Measurements from ENCODE around the gene TRIM40.

DNA sequence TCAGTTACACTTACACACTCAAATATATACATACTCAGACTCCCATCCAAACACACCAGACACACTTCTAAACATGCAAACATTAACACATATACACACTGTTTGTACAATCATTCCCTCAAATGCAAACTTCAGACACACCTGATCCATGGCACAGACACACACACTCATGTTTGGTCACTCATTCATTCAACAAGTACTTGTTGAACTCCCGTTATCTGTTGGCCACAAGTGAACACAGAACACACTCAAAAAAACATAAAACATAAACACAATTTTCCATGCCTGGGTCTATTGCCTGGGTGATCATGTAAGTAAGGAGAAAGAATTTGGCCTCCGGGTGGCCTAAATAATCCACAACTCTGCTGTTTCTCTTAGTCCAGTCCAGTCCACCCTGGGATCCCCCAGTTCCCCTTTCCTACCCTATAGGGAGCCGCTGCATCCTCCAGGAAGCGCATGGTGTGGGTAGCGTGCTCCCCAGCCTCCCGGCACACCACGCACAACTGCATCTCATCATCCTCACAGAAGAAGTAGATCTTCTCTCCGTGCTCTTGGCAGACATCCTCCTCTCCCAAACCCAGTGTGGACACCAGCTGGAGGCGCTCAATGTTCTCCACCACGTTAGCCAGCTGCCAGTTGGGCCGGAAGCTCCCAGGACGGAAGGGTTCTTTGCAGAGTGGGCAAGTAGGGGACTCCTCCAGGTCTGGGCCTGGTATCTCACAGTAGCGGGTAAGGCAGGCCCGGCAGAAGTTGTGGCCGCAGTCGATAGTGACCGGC, 24.3 kb downstream of the TRIM40 start:
- TF ChIP-seq, protein P1, sequence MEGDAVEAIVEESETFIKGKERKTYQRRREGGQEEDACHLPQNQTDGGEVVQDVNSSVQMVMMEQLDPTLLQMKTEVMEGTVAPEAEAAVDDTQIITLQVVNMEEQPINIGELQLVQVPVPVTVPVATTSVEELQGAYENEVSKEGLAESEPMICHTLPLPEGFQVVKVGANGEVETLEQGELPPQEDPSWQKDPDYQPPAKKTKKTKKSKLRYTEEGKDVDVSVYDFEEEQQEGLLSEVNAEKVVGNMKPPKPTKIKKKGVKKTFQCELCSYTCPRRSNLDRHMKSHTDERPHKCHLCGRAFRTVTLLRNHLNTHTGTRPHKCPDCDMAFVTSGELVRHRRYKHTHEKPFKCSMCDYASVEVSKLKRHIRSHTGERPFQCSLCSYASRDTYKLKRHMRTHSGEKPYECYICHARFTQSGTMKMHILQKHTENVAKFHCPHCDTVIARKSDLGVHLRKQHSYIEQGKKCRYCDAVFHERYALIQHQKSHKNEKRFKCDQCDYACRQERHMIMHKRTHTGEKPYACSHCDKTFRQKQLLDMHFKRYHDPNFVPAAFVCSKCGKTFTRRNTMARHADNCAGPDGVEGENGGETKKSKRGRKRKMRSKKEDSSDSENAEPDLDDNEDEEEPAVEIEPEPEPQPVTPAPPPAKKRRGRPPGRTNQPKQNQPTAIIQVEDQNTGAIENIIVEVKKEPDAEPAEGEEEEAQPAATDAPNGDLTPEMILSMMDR (IDR thresholded peaks at IDR 0.05) = no peak
- TF ChIP-seq EP300 (IDR thresholded peaks at IDR 0.05) (no peak), POLR2A (IDR thresholded peaks at IDR 0.05) (no peak)
